ENCODE results near the gene ZNF319. TPM values are rescaled to one million over a fixed set of nuclear protein-coding genes. Genes with fewer than 3 reads are reported as not detected.

ZNF319 gene
- total and polyA plus RNA-seq, 2 of the 13 experiments (the other 11 are each of a cell fraction or from before 2014, with no cell fraction given): 2.4 to 3.6 TPM

GRCh38 chr16:57967916-57968315 is 32.6 kb downstream of the ZNF319 start:
- no peaks in the 10 kb centered on the region for H4K20me1 ChIP-seq (ENCODE audit: insufficient read depth, low read length)
- ATAC-seq: no peak
- no peak overlapping the region for H3K4me2 ChIP-seq (ENCODE audit: low read depth, low read length)
- H3K27ac ChIP-seq (ENCODE audit: extremely low read length, insufficient read depth, low read length): no peak overlapping the region
- BruUV-seq (replicated peaks): no TSS peak
- no peaks in the 10 kb centered on the region for H3K9me3 ChIP-seq (ENCODE audit: low read length)
- FAIRE-seq: no peak
- TF ChIP-seq ZNF629 (CRISPR knock-in tag; conservative IDR thresholded peaks at IDR 0.05) (peak; percentile 74), RFX5 (IDR thresholded peaks at IDR 0.05; ENCODE audit: low read depth, low read length) (no peak)
- H2AFZ ChIP-seq (ENCODE audit: low read length): no peak overlapping the region
- H3K79me2 ChIP-seq (ENCODE audit: insufficient read depth, low read length): no peaks in the 10 kb centered on the region
- H3K4me3 ChIP-seq (replicated peaks in 1 of 3; ENCODE audit: insufficient read depth in 1 of 3, low read depth in 2 of 3, low read length in 3 of 3): no peak overlapping the region
- H3K27me3 ChIP-seq (ENCODE audit: control insufficient read depth in 1 of 2, insufficient read depth in 2 of 2, low read length in 2 of 2): peaks cover 8 to 26% of the 10 kb centered on the region in 2 experiments; a peak in 4 of 5 replicates
- no peaks in the 10 kb centered on the region for H3K4me1 ChIP-seq (ENCODE audit: insufficient read depth, low read length)
- no peak overlapping the region for H3K9ac ChIP-seq (ENCODE audit: insufficient read depth, low read depth, low read length)
- in situ Hi-C loops (cut with HindIII; ENCODE audit: extremely low pct_ligation_motif_present, low pct_unique_long_range_greater_than_20kb) (no loop called here), intact Hi-C loops (cut with micrococcal nuclease; ENCODE audit: unreplicated experiment) (no loop called here)
- POLR2A ChIA-PET: no interaction called here
- no peaks in the 10 kb centered on the region for H3K36me3 ChIP-seq (replicated peaks in 1 of 2; ENCODE audit: control insufficient read depth in 1 of 2, insufficient read depth in 2 of 2, low read length in 2 of 2)
- no peak for DNase-seq (ENCODE audit: low spot score)
- CTCF ChIA-PET (ENCODE audit: low intra/inter-chr PET ratio, low total read pairs): no interaction called here

- no peak for ATAC-seq
- Histone ChIP-seq H3K79me2 (ENCODE audit: insufficient read depth, low read length) (no peaks in the 10 kb centered on the region), H3K9me3 (ENCODE audit: low read length) (no peaks in the 10 kb centered on the region), H3K27ac (ENCODE audit: extremely low read length, insufficient read depth, low read length) (no peak overlapping the region), H4K20me1 (ENCODE audit: insufficient read depth, low read length) (no peaks in the 10 kb centered on the region), H3K27me3 (ENCODE audit: control insufficient read depth in 1 of 2, insufficient read depth in 2 of 2, low read length in 2 of 2) (peaks cover 8 to 34% of the 10 kb centered on the region in 2 experiments; a peak in 4 of 5 replicates), H3K36me3 (replicated peaks in 1 of 2; ENCODE audit: control insufficient read depth in 1 of 2, insufficient read depth in 2 of 2, low read length in 2 of 2) (no peaks in the 10 kb centered on the region), H3K4me3 (replicated peaks in 1 of 3; ENCODE audit: insufficient read depth in 1 of 3, low read depth in 2 of 3, low read length in 3 of 3) (no peak overlapping the region), H3K9ac (ENCODE audit: insufficient read depth, low read depth, low read length) (no peak overlapping the region), H3K4me1 (ENCODE audit: insufficient read depth, low read length) (no peaks in the 10 kb centered on the region), H2AFZ (ENCODE audit: low read length) (no peak overlapping the region), H3K4me2 (ENCODE audit: low read depth, low read length) (no peak overlapping the region)
- BruUV-seq (replicated peaks): no TSS peak
- FAIRE-seq: no peak
- intact Hi-C loops (cut with micrococcal nuclease; ENCODE audit: unreplicated experiment): no loop called here
- WGBS (ENCODE audit: low lambda C conversion rate): 46% methylated on average over 9 of the region's 9 CpGs
- POLR2A ChIA-PET: no interaction called here
- in situ Hi-C loops (cut with HindIII; ENCODE audit: extremely low pct_ligation_motif_present, low pct_unique_long_range_greater_than_20kb): no loop called here
- DNase-seq (ENCODE audit: low spot score): no peak
- CTCF ChIA-PET (ENCODE audit: low intra/inter-chr PET ratio, low total read pairs): no interaction called here
- TF ChIP-seq SP2 (CRISPR knock-in tag; IDR thresholded peaks at IDR 0.05) (no peak), MAZ (IDR thresholded peaks at IDR 0.05; ENCODE audit: borderline replicate concordance, low read depth, low read length) (no peak), MAZ (CRISPR knock-in tag; IDR thresholded peaks at IDR 0.05; ENCODE audit: low read depth) (no peak), HNF1B (CRISPR knock-in tag; IDR thresholded peaks at IDR 0.05) (no peak), MXD1 (CRISPR knock-in tag; IDR thresholded peaks at IDR 0.05) (no peak), NFATC3 (CRISPR knock-in tag; IDR thresholded peaks at IDR 0.05) (no peak), ZNF557 (CRISPR knock-in tag; IDR thresholded peaks at IDR 0.05) (no peak), LRRFIP1 (CRISPR knock-in tag; conservative IDR thresholded peaks at IDR 0.05) (no peak), CREM (IDR thresholded peaks at IDR 0.05) (no peak), CREM (CRISPR knock-in tag; IDR thresholded peaks at IDR 0.05) (no peak), MAFF (IDR thresholded peaks at IDR 0.05; ENCODE audit: low read depth, low read length) (no peak), PATZ1 (CRISPR knock-in tag; IDR thresholded peaks at IDR 0.05) (no peak)
These were observed 33.5 kb downstream of the ZNF319 start for GRCh38 chr16:57966986-57967385.
